ENCODE results near the gene SYCP2L. TPM values are rescaled to one million over a fixed set of nuclear protein-coding genes. Genes with fewer than 3 reads are reported as not detected.

The SYCP2L gene
- polyA plus RNA-seq, 1 donor (not counting 4 experiments of a cell fraction or from before 2014, with no cell fraction given) = 1.3 TPM

GRCh38 chr6:10877012-10877411 is 9.8 kb upstream of the SYCP2L start:
- Histone ChIP-seq H3K9me1 (ENCODE audit: control insufficient read depth, extremely low read depth, insufficient read depth, low read length) (no peaks in the 10 kb centered on the region), H4K20me1 (ENCODE audit: control insufficient read depth, extremely low read depth, insufficient read depth, low read length) (no peaks in the 10 kb centered on the region), H3K27me3 (ENCODE audit: control insufficient read depth, extremely low read depth, insufficient read depth, low read length) (peaks cover 5% of the 10 kb centered on the region), H3K27ac (ENCODE audit: control insufficient read depth, insufficient read depth, low read length) (no peak overlapping the region), H3K9me3 (ENCODE audit: control insufficient read depth, low read depth, low read length) (no peaks in the 10 kb centered on the region), H3K4me3 (ENCODE audit: control insufficient read depth in 2 of 3, extremely low read depth in 1 of 3, insufficient read depth in 2 of 3, low read depth in 1 of 3, low read length in 3 of 3) (no peak overlapping the region), H3K79me2 (ENCODE audit: control insufficient read depth, insufficient read depth, low read length) (no peaks in the 10 kb centered on the region), H2AFZ (ENCODE audit: control insufficient read depth, low read length) (no peak overlapping the region), H3K9ac (ENCODE audit: control insufficient read depth, extremely low read depth, insufficient read depth, low read length) (no peak overlapping the region), H3K4me1 (ENCODE audit: control insufficient read depth, extremely low read depth, insufficient read depth, low read length) (peaks cover 12% of the 10 kb centered on the region), H3K36me3 (ENCODE audit: control insufficient read depth in 2 of 2, extremely low read depth in 1 of 2, insufficient read depth in 2 of 2, low read length in 2 of 2) (no peaks in the 10 kb centered on the region), H3K4me2 (ENCODE audit: control insufficient read depth, extremely low read depth, insufficient read depth, low read depth, low read length) (no peak overlapping the region)
- DNase-seq (ENCODE audit: low read depth, low spot score) (no peak), FAIRE-seq (no peak)
- no peak for TF ChIP-seq CTCF (optimal IDR thresholded peaks at IDR 0.05 in 1 of 3, IDR thresholded peaks at IDR 0.05 in 1 of 3, conservative IDR thresholded peaks at IDR 0.05 in 1 of 3; ENCODE audit: extremely low read depth in 1 of 3, insufficient read depth in 2 of 3, low read length in 3 of 3)
- TF ChIP-seq EZH2 (IDR thresholded peaks at IDR 0.05; ENCODE audit: low read length) = no peak
- dilution Hi-C loops (cut with MboI; ENCODE audit: extremely low pct_ligation_motif_present, low sequenced_read_pairs) = no loop called here

- dilution Hi-C loops (cut with MboI; ENCODE audit: extremely low pct_ligation_motif_present, low sequenced_read_pairs) = no loop called here
- no peak for TF ChIP-seq CTCF (optimal IDR thresholded peaks at IDR 0.05 in 1 of 3, IDR thresholded peaks at IDR 0.05 in 1 of 3, conservative IDR thresholded peaks at IDR 0.05 in 1 of 3; ENCODE audit: extremely low read depth in 1 of 3, insufficient read depth in 2 of 3, low read length in 3 of 3)
- TF ChIP-seq EZH2 (IDR thresholded peaks at IDR 0.05; ENCODE audit: low read length) = no peak
Measured at GRCh38 chr6:10877871-10878270, 9.0 kb upstream of the SYCP2L start.

More at GRCh38 chr6:10877871-10878270, 9.0 kb upstream of the SYCP2L start:
- Histone ChIP-seq H3K4me1 (ENCODE audit: control insufficient read depth, extremely low read depth, insufficient read depth, low read length) (peaks cover 11% of the 10 kb centered on the region), H3K9me3 (ENCODE audit: control insufficient read depth, low read depth, low read length) (no peaks in the 10 kb centered on the region), H3K27ac (ENCODE audit: control insufficient read depth, insufficient read depth, low read length) (no peak overlapping the region), H2AFZ (ENCODE audit: control insufficient read depth, low read length) (no peak overlapping the region), H3K4me2 (ENCODE audit: control insufficient read depth, extremely low read depth, insufficient read depth, low read depth, low read length) (no peak overlapping the region), H3K79me2 (ENCODE audit: control insufficient read depth, insufficient read depth, low read length) (no peaks in the 10 kb centered on the region), H3K36me3 (ENCODE audit: control insufficient read depth in 2 of 2, extremely low read depth in 1 of 2, insufficient read depth in 2 of 2, low read length in 2 of 2) (no peaks in the 10 kb centered on the region), H4K20me1 (ENCODE audit: control insufficient read depth, extremely low read depth, insufficient read depth, low read length) (no peaks in the 10 kb centered on the region), H3K27me3 (ENCODE audit: control insufficient read depth, extremely low read depth, insufficient read depth, low read length) (peaks cover 14% of the 10 kb centered on the region), H3K9me1 (ENCODE audit: control insufficient read depth, extremely low read depth, insufficient read depth, low read length) (no peaks in the 10 kb centered on the region), H3K9ac (ENCODE audit: control insufficient read depth, extremely low read depth, insufficient read depth, low read length) (no peak overlapping the region), H3K4me3 (ENCODE audit: control insufficient read depth in 2 of 3, extremely low read depth in 1 of 3, insufficient read depth in 2 of 3, low read depth in 1 of 3, low read length in 3 of 3) (no peak overlapping the region)
- DNase-seq (ENCODE audit: low read depth, low spot score) = no peak
- FAIRE-seq = no peak

Data from keratinocyte (primary cell).